Activated naive CD4-positive, alpha-beta T cell treated with anti-CD3 and anti-CD28 coated beads, Interleukin-2, amount 10 ng/mL, durations not matched to agents 7 days and 5 days (primary cell): ENCODE data around the gene ARMC3.
"Not testable (repeated sequence)": the region's sequence is repeated elsewhere in the genome, so short reads cannot be mapped to it uniquely, and the experiment has no call there.

Experiments used
- CTCF ChIA-PET: fragments of 350-600 bp; sonication (Branson Sonifier 250); formaldehyde crosslinking; loops from one replicate; lab custom pipeline; 2021; ENCODE audit warnings: antibody characterized with exemption; lab: Charles Lee
- DNase-seq: peaks from one replicate; pipeline ENCODE4 v3.0.0-alpha.2; 2020
- H3K27ac Mint-ChIP-seq: one replicate; pipeline ENCODE4 v1.8.0; 2021; ENCODE audit warnings: mild to moderate bottlenecking, moderate library complexity, mixed read lengths
- H3K27me3 Mint-ChIP-seq: one replicate; pipeline ENCODE4 v1.8.0; 2021; ENCODE audit warnings: mild to moderate bottlenecking, mixed read lengths
- H3K36me3 Mint-ChIP-seq: one replicate; pipeline ENCODE4 v1.8.0; 2021; ENCODE audit warnings: mixed read lengths
- H3K4me1 Mint-ChIP-seq: one replicate; pipeline ENCODE4 v1.8.0; 2021; ENCODE audit warnings: mixed read lengths
- H3K4me3 Mint-ChIP-seq: one replicate; pipeline ENCODE4 v1.8.0; 2021; ENCODE audit warnings: mild to moderate bottlenecking, moderate library complexity, mixed read lengths
- H3K9me3 Mint-ChIP-seq: one replicate; pipeline ENCODE4 v1.8.0; 2021; ENCODE audit warnings: mixed read lengths

ARMC3 gene

GRCh38 chr10:22911889-22912762 is 15.7 kb upstream of the ARMC3 start:
- no peak overlapping the region for H3K27ac Mint-ChIP-seq
- CTCF ChIA-PET: no interaction called here
- H3K27me3 Mint-ChIP-seq: no peaks in the 10 kb centered on the region
- no peak overlapping the region for H3K4me3 Mint-ChIP-seq
- H3K9me3 Mint-ChIP-seq: peaks cover 17% of the 10 kb centered on the region
- no peak for DNase-seq
- no peaks in the 10 kb centered on the region for H3K36me3 Mint-ChIP-seq
- no peaks in the 10 kb centered on the region for H3K4me1 Mint-ChIP-seq

DNA sequence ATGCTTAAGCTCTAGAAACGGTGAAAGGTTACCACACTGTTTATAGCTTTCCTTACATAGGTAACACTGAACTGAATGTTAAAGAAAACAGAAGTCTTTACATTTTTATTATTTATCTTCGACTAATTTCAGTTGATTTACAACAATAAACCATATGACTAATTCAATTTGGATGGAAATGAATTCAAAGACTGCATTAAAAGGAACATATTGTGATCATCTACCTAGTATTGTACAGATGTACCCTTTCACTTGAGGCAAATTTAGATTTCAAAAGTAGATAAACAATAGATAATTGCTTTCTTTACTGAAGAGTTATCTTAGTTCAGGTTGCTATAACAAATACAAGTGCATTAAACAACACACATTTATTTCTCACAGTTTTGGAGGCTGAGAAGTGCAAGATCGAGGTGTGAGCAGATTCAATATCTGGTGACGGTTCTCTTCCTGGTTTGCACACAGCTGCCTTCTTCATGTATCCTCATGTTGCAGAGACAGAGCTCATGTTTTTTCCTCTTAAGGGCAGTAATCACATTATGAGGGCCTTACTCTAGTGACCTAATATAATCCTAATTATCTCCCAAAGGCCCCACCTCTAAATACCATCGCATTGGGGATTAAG is 15.0 kb upstream of the ARMC3 start:
- H3K4me3 Mint-ChIP-seq: no peak overlapping the region
- CTCF ChIA-PET: no interaction called here
- no peak overlapping the region for H3K27ac Mint-ChIP-seq
- H3K4me1 Mint-ChIP-seq: no peaks in the 10 kb centered on the region
- peaks cover 15% of the 10 kb centered on the region for H3K9me3 Mint-ChIP-seq
- H3K36me3 Mint-ChIP-seq: no peaks in the 10 kb centered on the region
- no peaks in the 10 kb centered on the region for H3K27me3 Mint-ChIP-seq
- DNase-seq: no peak

GRCh38 chr10:22913474-22914092 is 14.3 kb upstream of the ARMC3 start:
- no peaks in the 10 kb centered on the region for H3K27me3 Mint-ChIP-seq
- no peak overlapping the region for H3K4me3 Mint-ChIP-seq
- CTCF ChIA-PET: no interaction called here
- no peak overlapping the region for H3K27ac Mint-ChIP-seq
- peaks cover 9% of the 10 kb centered on the region for H3K9me3 Mint-ChIP-seq
- DNase-seq: no peak
- H3K4me1 Mint-ChIP-seq: no peaks in the 10 kb centered on the region
- H3K36me3 Mint-ChIP-seq: no peaks in the 10 kb centered on the region

DNA sequence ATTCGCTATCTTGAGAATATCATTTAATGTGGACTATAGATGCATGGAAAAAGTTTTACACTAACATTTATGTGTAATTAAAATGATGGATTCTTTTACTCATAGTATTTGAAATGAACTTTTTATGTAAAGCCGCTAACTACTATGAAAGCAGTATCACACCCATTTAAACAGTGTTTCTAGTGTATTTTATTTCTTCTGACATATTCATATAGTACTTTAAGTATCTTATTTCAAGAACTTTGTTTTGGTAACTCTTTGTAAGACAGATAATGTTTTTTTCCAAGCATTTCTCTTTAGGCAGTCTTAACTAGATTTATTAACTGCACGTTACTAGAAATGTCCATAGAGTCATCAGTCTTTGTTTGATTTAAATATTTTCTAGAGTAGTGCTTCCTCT is 12.5 kb upstream of the ARMC3 start:
- no peaks in the 10 kb centered on the region for H3K9me3 Mint-ChIP-seq
- no peaks in the 10 kb centered on the region for H3K4me1 Mint-ChIP-seq
- no peak overlapping the region for H3K27ac Mint-ChIP-seq
- no peaks in the 10 kb centered on the region for H3K27me3 Mint-ChIP-seq
- no peak for DNase-seq
- H3K36me3 Mint-ChIP-seq: no peaks in the 10 kb centered on the region
- CTCF ChIA-PET: no interaction called here
- no peak overlapping the region for H3K4me3 Mint-ChIP-seq

DNA sequence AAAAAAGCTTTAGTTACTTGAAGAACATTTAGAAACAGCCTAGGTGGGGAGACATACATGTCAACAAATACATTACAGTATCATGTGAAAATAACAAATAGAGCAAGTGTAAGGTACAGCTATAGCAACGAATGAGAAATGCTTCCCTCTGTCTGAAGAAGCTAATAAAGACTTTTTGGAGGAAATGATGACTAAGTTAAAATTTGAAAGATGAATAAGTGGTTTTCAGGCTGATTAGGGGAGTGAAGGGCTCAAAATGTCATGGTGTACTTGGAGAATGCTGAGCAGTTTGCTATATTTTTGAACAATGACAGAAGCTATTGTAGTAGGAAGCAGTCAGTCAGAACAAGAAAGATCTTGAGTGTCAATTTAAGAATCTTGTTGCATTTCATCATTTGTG is 2.8 kb upstream of the ARMC3 start:
- DNase-seq: no peak
- CTCF ChIA-PET: no interaction called here
- Mint-ChIP-seq H3K27me3 (peaks cover 8% of the 10 kb centered on the region), H3K4me1 (no peaks in the 10 kb centered on the region), H3K4me3 (no peak overlapping the region), H3K27ac (no peak overlapping the region), H3K36me3 (no peaks in the 10 kb centered on the region), H3K9me3 (no peaks in the 10 kb centered on the region)

- no peaks in the 10 kb centered on the region for H3K36me3 Mint-ChIP-seq
- no peak overlapping the region for H3K27ac Mint-ChIP-seq
- no peaks in the 10 kb centered on the region for H3K4me1 Mint-ChIP-seq
- H3K27me3 Mint-ChIP-seq: peaks cover 8% of the 10 kb centered on the region
- CTCF ChIA-PET: no interaction called here
- H3K9me3 Mint-ChIP-seq: no peaks in the 10 kb centered on the region
- DNase-seq: no peak
- H3K4me3 Mint-ChIP-seq: no peak overlapping the region
Measured at GRCh38 chr10:22927166-22927565, 687 bp upstream of the ARMC3 start.

- H3K36me3 Mint-ChIP-seq, H3K4me1 Mint-ChIP-seq, H3K9me3 Mint-ChIP-seq, DNase-seq, H3K27ac Mint-ChIP-seq, CTCF ChIA-PET, H3K4me3 Mint-ChIP-seq, H3K27me3 Mint-ChIP-seq: not testable (repeated sequence)
Measured at GRCh38 chr10:22929053-22929452, 1.2 kb downstream of the ARMC3 start.

DNA sequence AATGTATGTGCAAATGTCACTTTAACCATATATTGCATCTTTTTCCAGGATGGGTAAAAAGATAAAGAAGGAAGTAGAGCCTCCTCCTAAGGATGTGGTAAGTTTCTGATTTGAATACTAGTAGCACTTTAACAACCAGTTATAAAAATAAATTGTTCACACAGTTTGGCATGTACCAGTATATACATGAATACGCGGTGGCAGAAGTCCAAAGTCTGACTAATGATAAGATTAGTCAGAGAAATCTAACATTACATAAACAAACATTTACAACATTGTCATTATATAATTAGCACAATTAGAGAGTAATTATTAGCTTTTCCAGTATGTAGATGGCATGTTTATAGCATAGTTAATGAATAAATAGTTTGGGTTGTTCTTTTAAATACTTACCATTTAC is 4.1 kb downstream of the ARMC3 start:
- peaks cover 8% of the 10 kb centered on the region for H3K27me3 Mint-ChIP-seq
- CTCF ChIA-PET: no interaction called here
- DNase-seq: no peak

DNA sequence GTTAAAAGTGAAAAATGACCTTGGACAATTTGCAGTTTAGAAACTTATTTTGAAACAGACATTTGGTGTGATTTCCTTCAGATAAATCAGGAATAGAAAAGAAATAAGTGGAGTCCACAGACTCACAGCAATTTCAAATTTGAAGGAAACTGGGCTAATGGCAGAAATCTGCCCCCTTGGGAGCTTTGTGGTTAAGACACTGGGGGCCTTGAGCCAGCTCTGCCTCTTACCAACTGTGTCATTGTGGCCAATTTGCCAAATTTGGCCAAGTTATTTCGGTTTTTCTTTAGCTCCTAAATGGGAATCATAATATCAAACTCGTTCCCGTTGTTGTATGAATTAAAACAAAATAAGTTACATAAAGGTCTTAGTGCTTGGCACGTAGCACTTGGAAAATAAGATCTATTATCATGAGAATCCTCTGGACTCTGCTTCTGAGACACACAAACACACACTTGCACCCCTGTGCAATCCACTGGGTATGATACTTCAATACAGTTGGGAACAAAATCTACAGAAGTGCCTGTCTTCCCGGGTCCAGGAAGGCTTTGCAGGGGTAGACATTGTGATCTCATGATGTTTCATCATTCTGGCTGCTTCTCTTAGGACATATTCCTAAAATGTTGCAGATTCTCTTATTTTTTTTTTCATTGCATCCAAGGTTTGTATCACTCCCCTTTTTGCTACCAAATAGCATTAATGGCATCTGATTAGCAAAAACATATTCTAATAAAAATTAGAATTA is 4.9 kb downstream of the ARMC3 start:
- no peak overlapping the region for H3K4me3 Mint-ChIP-seq
- H3K4me1 Mint-ChIP-seq: no peaks in the 10 kb centered on the region
- no peak overlapping the region for H3K27ac Mint-ChIP-seq
- H3K9me3 Mint-ChIP-seq: no peaks in the 10 kb centered on the region
- H3K27me3 Mint-ChIP-seq: peaks cover 8% of the 10 kb centered on the region
- no peaks in the 10 kb centered on the region for H3K36me3 Mint-ChIP-seq
- DNase-seq: no peak
- CTCF ChIA-PET: no interaction called here

More for the DNA sequence above, 4.1 kb downstream of the ARMC3 start:
- Mint-ChIP-seq H3K36me3 (no peaks in the 10 kb centered on the region), H3K4me1 (no peaks in the 10 kb centered on the region), H3K4me3 (no peak overlapping the region), H3K27ac (no peak overlapping the region), H3K9me3 (no peaks in the 10 kb centered on the region)

- no peak for DNase-seq
- Mint-ChIP-seq H3K27ac (no peak overlapping the region), H3K4me1 (no peaks in the 10 kb centered on the region), H3K36me3 (no peaks in the 10 kb centered on the region), H3K27me3 (no peaks in the 10 kb centered on the region), H3K4me3 (no peak overlapping the region), H3K9me3 (no peaks in the 10 kb centered on the region)
- CTCF ChIA-PET: no interaction called here
Measured at GRCh38 chr10:22934726-22935125, 6.9 kb downstream of the ARMC3 start.

- peaks cover 6% of the 10 kb centered on the region for H3K9me3 Mint-ChIP-seq
- no peak for DNase-seq
- H3K4me3 Mint-ChIP-seq: no peak overlapping the region
- no peaks in the 10 kb centered on the region for H3K27me3 Mint-ChIP-seq
- H3K36me3 Mint-ChIP-seq: no peaks in the 10 kb centered on the region
- no peaks in the 10 kb centered on the region for H3K4me1 Mint-ChIP-seq
- H3K27ac Mint-ChIP-seq: no peak overlapping the region
- CTCF ChIA-PET: no interaction called here
Measured at GRCh38 chr10:22942437-22942836, 14.6 kb downstream of the ARMC3 start.

DNA sequence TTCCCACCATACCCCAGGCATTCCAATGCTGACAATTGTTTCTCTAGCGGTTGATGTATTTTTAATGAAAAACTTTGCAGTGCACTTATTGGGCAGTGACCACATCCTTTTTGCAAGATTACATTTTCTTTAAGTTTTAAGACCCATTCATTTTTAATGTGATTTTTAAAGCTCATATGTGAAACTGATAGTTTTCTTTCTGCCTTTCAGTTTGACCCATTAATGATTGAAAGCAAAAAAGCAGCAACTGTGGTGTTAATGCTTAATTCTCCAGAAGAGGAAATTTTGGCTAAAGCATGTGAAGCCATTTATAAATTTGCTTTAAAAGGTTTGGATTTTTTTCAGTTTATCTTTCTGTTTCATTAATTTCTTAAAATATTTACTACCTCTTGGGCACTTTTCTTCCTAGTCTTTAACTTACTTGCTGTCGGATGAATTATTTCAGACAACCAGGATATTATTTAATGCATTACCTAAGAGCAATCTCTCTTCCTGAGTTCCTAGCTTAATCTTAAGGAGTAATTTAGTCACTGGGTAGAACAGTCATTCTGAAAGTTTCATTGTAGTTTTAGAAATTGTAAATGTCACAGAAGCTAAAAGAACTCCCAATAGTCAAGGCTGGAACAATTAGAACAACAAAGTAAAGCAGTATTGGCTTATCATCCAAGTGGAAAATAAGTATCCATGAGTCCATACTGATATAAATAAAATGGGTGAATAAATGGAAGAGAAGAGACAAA is 18.3 kb downstream of the ARMC3 start:
- Mint-ChIP-seq H3K4me3 (no peak overlapping the region), H3K27me3 (no peaks in the 10 kb centered on the region), H3K9me3 (peaks cover 14% of the 10 kb centered on the region), H3K27ac (no peak overlapping the region), H3K36me3 (no peaks in the 10 kb centered on the region), H3K4me1 (no peaks in the 10 kb centered on the region)
- CTCF ChIA-PET: no interaction called here
- DNase-seq: no peak

- no peak for DNase-seq
- Mint-ChIP-seq H3K27ac (no peak overlapping the region), H3K4me1 (no peaks in the 10 kb centered on the region), H3K4me3 (no peak overlapping the region), H3K27me3 (peaks cover 7% of the 10 kb centered on the region), H3K9me3 (no peaks in the 10 kb centered on the region), H3K36me3 (no peaks in the 10 kb centered on the region)
- CTCF ChIA-PET: no interaction called here
Measured at GRCh38 chr10:22954970-22955369, 27.1 kb downstream of the ARMC3 start.

DNA sequence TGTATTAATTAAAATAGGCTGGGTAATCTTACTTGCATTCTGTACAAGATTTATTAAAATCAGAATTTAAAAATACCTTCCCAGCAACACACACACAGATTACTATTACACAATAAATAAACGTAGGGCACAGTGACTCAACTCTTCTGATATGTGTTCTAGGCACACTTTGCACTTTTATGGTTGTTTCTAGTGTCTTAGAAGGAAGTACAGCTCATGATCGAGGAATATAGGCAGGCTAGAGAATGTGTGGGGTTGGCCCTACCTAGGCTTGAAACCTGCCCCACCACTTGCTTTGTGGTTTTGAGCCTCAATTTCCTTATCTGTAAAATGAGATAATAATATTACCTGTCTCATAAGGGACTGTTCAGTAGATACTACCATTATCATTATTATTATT is 30.5 kb downstream of the ARMC3 start:
- Mint-ChIP-seq H3K27me3 (peaks cover 7% of the 10 kb centered on the region), H3K4me3 (no peak overlapping the region), H3K9me3 (no peaks in the 10 kb centered on the region), H3K4me1 (no peaks in the 10 kb centered on the region), H3K27ac (no peak overlapping the region), H3K36me3 (no peaks in the 10 kb centered on the region)
- CTCF ChIA-PET: no interaction called here
- no peak for DNase-seq
